NCI-H446 (cell line): ENCODE results near the gene LUC7L3.
"Not testable (repeated sequence)": the region's sequence is repeated elsewhere in the genome, so short reads cannot be mapped to it uniquely, and the experiment has no call there.

Source experiments
- DNase-seq, 2 experiments: peaks; one replicate each; lab custom pipeline; 2025; lab: John Stamatoyannopoulos, UW

LUC7L3 gene, protein sequence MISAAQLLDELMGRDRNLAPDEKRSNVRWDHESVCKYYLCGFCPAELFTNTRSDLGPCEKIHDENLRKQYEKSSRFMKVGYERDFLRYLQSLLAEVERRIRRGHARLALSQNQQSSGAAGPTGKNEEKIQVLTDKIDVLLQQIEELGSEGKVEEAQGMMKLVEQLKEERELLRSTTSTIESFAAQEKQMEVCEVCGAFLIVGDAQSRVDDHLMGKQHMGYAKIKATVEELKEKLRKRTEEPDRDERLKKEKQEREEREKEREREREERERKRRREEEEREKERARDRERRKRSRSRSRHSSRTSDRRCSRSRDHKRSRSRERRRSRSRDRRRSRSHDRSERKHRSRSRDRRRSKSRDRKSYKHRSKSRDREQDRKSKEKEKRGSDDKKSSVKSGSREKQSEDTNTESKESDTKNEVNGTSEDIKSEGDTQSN

DNA sequence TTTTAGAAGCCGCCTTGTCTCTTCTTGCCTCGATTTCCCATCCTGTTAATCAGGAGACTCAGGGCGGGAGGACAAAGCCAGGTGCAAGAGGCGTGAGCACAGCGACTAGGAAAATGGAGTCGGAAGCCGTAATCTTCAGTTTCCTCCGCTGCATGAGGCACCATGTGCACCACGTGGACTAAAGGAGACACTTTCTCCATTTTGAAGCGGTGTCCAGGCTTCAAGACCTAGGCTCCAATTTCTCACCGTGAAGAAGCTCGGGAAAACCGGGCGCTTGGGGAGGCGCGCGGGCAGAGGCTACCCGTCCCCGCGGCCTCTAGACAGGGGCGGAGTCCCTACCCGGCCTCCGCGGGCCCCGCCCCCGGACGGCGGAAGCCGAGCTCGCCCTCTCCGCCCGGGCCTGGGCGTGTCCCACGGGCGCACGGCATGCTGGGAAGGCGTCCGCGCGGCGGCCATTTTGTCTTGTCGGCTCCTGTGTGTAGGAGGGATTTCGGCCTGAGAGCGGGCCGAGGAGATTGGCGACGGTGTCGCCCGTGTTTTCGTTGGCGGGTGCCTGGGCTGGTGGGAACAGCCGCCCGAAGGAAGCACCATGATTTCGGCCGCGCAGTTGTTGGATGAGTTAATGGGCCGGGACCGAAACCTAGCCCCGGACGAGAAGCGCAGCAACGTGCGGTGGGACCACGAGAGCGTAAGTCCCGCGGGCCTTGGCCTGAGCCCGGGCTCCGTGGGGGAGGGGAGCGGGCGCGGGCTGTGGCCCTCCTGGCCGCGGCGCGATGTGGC lies at the start of gene LUC7L3:
TSS of gene LUC7L3 (plus strand) at position 460 of the 780 bp plus-strand sequence. CDS start at position 590, 130 bp downstream.
- DNase-seq: peak; percentile 86 to 95

DNA sequence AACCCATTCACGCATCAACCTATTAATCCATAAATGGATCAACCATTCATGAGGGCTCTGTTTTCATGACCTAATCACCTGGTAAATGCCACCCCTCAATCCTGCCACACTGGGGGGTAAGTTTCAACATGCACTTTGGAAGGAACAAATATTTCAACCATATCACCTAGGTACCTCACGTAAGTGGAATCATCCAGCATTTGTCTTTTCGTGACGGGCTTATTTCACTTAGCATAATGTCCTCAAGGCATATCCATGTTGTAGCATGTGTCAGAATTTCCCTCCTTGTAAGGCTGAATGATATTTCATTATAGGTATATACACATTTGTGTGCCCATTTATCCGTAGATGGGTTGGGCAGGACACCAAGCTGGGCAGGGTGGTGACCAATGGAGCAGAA lies 47.3 kb upstream of the LUC7L3 start:
- no peak for DNase-seq

DNA sequence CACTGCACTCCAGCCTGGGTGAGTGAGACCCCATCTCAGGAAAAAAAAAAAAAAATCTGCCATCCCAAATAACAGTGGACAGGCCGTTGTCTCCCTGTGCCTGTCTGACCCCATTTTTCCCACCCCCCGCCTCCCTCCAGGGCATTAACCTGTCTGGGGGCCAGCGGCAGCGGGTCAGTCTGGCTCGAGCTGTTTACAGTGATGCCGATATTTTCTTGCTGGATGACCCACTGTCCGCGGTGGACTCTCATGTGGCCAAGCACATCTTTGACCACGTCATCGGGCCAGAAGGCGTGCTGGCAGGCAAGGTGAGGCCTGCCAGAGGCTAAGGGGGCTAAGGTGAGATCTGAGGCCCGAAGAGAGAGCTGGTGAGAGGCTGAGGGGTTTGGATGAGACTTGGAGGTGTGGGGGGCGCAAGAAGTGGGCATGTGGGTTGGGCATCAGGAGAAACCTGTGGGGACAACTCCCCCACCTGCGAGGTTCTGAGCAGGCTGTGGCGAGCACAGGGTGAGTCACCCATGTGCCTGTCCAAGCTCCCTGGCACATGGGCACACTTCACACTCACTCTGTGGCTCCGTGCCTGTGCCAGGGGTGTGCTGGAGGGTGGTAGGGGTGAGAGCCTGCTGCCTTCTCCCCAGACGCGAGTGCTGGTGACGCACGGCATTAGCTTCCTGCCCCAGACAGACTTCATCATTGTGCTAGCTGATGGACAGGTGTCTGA lies 46.4 kb upstream of the LUC7L3 start:
- DNase-seq: peak in 1 of 2 experiments; percentile 16

DNA sequence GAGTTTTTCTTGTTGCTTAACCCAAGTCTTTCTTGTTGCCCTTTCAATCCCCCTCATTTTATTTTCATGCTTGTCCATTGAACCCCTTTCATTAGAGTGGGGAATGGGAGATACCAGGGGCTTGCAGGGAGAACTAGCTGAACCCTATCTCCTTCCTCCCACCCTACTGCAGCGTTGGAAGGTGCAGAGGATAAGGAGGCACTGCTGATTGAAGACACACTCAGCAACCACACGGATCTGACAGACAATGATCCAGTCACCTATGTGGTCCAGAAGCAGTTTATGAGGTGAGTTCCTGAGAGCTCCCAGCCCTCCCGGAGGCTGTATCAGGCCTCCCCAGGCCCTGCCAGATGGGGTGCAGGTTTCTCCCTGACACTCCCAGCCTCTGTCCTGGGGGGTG lies 44.2 kb upstream of the LUC7L3 start:
- DNase-seq: no peak

DNA sequence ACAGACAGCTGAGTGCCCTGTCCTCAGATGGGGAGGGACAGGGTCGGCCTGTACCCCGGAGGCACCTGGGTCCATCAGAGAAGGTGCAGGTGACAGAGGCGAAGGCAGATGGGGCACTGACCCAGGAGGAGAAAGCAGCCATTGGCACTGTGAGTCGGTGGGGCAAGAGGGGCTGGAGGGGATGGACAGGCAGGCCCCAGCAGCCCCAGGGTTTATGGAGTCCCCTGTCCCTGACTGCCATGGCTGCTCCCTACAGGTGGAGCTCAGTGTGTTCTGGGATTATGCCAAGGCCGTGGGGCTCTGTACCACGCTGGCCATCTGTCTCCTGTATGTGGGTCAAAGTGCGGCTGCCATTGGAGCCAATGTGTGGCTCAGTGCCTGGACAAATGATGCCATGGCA lies 43.8 kb upstream of the LUC7L3 start:
- DNase-seq: peak in 1 of 2 experiments; percentile 41

DNA sequence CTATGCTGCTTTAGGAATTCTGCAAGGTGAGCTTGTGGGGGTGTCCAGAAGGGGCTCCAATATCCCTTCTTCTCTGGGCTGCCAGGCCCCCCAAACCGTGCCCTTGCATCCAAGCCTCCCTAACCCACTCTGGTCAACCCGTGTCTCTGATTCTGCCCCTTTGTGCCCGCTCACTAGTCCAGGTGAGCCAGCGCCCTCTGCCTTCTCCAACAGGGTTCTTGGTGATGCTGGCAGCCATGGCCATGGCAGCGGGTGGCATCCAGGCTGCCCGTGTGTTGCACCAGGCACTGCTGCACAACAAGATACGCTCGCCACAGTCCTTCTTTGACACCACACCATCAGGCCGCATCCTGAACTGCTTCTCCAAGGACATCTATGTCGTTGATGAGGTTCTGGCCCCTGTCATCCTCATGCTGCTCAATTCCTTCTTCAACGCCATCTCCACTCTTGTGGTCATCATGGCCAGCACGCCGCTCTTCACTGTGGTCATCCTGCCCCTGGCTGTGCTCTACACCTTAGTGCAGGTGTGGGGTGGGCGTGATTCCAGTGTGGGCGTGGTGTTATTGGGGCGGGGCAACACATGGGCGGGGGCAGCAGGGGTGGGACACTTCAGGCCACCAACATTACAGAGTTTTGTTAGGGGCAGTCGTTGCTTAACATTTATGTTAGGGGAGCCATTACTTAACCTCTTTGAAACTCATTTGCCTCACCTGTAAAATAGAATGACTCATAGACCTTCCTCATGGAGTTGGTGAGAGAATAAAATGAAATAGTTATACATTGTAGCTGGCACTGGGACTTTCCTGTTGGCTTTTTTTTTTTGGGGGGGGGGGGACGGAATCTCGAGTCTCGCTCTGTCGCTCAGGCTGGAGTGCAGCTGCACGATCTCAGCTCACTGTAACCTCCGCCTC lies 43.1 kb upstream of the LUC7L3 start:
- no peak for DNase-seq

DNA sequence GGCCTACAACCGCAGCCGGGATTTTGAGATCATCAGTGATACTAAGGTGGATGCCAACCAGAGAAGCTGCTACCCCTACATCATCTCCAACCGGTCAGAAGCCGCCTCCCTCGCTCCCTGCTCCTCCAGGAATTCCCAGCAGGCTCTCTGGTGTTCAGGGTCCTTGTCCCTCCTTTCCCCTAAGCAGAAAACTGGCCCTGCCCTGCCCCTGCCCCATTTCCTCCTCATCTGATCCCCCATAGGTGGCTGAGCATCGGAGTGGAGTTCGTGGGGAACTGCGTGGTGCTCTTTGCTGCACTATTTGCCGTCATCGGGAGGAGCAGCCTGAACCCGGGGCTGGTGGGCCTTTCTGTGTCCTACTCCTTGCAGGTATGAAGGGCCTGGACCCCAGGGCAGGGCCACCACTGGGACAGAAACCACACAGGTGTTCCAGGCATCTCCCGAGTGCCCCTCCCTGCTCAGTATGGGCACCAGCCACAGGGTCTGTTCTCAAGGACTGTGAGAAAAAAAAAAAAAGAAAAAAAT lies 41.5 kb upstream of the LUC7L3 start:
- DNase-seq: no peak

DNA sequence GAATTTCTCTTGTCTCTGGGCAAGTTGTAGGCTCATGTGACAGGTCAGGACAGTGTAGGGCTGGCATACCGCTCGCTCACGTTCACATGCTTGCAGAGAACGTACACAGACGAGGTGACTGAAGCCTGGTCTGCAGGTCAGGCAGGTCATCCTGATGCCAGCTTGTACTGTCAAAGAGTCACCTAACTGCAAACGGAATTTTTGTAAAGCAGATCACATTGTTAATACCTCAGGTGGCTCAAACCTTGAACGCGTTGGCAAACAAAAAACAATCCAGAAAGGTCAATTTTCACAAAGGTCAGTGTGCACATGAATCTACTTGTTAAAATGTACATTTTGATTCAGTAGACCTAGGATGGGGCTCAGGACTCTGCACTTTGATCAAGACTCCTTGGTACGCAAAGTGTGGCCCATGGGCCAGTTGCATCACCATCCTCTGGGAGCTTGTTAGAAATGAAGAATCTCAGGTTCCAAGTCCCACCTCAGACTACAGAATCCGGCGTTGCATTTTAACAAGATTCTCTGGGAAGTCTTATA lies 40.3 kb upstream of the LUC7L3 start:
- DNase-seq: no peak

DNA sequence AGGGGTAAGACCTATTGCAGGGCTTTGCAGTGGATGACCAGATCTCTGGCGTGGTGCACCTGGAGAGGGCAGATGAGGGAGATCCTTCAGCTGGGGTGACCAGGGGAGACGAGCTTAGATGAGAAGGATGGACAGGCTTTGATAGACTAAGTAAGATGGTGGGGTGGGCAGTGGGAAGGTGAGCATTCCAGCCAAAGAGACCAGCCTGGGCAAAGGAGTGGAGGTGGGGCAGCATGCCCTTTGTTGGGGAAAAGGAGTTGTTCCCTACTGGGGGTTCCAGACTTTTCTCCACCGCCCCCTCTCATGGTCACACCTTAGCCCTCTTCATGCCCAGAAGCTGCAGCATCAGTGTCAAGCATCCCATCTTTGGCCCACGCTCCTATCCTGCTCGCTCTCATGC lies 39.3 kb upstream of the LUC7L3 start:
- no peak for DNase-seq

DNA sequence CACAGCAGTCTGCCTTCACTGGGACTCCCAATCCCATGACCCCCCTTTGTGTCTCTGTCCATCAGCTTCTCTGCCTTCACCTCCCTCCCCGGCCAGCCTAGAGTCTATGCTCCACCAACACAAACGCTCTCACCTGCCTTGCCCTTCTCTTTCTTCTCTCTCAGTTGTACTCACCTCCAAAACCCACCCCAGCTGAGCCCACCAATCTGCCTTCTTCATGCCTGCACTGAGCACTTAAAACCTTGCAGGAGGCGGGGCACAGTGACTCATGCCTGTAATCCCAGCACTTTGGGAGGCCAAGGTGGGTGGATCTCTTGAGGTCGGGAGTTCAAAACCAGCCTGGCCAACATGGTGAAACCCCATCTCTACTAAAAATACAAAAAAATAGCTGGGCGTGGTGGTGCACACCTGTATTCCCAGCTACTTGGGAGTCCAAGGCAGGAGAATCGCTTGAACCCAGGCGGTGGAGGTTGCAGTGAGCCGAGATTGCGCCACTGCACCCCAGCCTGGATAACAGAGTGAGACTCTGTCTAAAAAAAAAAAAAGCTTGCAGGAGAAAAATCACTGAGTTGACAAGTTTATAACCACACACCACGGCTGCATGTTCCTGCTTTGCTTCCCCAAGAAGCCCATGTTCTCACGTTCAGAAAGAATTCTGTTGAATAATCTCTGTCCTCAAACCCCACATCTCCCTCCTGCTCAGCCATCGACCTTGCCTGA lies 38.7 kb upstream of the LUC7L3 start:
- not testable (repeated sequence) for DNase-seq

DNA sequence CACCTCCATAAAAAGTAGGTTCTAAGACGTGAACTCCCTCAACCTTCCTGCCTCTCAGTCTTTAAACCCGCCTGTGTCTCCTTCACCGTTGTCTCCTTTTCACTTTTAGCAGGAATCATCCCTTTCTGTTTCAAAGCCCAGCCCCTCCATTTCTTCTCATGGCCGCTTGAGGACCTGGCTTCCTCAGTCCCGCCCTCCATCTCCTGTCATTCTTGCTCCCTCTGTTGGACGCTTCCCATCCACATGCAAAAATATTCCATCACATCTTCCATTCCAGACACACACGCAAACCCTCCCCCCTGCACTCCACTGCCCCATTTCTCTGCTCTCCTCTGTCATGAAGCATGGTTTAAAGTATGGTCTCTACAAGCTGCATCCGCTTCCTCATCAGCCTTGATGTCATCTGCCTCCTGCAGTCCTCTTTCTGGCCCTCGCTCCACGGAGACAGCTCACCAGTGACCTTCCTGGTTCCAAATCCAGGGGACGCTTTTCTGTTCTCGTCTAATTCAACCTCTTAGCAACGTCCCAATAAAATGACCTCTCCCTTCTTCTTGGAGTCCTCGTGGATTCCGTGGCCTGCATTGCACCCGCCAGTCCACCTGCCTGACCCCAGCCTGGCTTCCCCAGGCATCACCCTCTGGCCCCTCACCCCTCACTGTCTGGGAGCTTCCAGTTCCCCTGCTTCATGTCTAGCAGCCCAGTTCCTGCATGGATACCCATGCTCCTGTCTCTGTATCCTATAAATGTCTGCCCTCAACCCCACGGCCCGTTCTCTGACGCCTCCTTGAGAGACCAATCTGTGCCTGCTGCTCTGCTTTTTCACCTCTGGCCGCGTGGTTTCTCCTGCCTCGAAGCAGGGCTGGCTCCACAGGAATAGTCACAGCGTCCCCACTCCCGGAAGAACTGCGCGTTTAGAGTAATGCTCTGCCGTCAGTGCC lies 37.9 kb upstream of the LUC7L3 start:
- peak; percentile 30 to 48 for DNase-seq

DNA sequence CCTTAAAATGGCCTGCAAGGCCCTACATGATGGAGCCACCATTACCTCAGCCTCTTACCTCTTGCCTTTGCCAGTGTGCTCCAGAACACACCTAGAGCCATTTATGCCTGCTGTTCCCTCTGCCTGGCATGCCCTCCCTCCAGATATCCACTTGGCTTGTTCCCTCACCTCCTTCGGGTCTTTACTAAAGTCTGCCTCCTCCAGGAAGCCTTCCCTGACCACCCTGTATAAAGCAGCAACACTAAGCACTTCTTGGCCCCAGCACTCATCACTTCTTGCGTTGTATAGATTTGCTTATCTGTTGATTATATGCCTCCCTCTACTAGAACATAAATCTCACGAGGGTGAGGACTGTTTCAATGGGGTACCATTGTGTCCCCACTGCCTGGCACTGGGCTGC lies 37.0 kb upstream of the LUC7L3 start:
- DNase-seq: no peak

DNA sequence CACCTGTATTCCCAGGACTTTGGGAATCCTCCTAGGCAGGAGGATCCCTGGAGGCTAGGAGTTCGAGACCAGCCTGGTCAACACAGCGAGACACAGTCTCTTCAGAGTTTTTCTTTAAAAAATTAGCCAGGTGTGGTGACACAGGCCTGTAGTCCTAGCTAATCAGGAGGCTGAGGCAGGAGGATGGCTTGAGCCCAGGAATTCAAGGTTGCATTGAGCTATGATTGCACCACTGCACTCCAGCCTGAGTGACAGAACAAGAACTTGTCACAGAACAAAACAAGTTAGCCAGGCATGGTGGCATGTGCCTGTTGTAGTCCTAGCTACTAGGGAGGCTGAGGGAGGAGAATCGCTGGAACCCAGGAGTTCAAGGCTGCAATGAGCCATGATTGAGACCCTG lies 36.5 kb upstream of the LUC7L3 start:
- DNase-seq: no peak

DNA sequence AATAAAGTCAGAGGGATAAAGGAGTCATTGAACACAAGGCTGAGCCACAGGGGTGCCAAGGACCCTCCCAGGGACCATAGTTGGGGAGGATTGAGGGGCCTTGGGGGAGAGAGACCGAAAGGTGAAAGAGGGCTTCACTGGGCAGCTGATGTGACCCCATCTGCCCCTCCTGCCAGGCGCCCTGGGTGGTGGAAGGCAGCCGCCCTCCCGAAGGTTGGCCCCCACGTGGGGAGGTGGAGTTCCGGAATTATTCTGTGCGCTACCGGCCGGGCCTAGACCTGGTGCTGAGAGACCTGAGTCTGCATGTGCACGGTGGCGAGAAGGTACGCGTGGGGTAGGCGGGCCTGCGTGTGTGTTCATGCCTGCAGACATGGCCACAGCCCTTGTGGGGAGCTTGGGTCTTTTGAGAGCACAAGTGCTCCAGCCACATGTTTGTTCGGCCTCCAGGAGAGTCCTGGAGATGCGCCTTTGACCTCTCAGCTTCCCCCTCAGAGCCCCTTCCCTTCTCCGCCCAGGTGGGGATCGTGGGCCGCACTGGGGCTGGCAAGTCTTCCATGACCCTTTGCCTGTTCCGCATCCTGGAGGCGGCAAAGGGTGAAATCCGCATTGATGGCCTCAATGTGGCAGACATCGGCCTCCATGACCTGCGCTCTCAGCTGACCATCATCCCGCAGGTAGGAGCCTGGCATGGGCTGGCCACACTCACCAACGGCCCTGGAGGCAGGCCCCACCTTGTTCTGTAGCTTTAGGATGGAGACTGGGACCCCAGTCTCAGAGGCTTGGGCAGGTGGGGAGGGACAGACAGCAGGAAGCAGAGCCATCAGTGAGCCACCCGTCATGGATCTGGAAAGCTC lies 35.7 kb upstream of the LUC7L3 start:
- DNase-seq: no peak

DNA sequence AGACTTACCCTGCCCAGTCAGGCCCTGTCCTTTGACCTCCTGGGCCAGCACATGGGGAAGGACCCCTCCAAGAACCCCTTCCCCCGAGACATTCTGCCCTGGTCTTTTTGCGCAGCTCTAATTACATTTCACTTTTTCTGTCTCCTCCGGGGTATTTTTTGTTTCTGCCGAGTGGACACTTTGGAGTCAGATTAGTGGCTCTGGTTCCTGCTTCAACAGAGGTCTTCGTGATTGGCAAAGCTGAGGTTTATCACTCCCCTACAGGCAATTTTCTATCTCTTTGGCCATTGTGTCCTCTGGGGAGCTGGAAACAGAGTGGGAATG lies 35.2 kb upstream of the LUC7L3 start:
- DNase-seq: no peak

DNA sequence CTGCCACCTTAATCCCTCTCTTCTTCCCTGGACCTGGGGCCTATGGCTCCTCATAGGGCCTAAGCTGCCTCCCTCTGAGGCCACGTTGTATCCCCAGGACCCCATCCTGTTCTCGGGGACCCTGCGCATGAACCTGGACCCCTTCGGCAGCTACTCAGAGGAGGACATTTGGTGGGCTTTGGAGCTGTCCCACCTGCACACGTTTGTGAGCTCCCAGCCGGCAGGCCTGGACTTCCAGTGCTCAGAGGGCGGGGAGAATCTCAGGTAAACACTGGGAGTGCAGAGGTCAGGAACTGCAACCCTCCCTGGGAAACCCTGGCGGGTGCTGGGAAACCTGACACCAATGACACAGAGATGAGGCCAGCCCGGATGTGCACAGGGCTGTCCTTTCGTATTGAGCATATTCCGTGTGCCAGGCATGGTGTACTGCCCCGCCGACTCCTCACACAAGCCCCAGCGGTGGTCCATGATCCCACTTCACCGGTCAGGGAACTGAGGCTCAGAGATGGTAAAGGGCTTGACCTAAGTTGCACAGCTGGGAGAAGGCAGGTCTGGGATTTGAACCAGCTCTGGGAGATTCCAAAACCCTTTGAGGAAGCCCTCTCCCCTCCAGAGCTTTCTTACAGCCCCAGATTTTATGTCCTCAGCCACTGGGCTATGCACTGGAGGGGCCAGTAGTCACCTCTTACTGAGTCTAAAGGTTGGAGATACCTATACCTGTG lies 34.6 kb upstream of the LUC7L3 start:
- no peak for DNase-seq

DNA sequence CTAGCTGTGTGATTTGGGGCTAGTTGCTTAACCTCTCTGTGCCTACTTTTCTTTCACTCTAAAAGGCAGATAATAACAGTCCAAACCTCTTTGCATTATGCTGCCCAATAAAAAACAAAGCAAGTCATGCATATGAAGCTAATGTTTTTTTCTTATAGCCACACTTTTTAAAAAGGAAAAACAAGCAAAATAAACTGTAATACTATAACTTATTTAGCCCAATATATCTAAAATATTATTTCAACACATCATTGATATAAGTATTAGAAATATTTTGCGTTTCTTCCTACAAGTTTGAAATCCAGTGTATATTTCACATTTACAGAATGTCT lies 34.1 kb upstream of the LUC7L3 start:
- DNase-seq: no peak
